Activated CD8-positive, alpha-beta memory T cell treated with anti-CD3 and anti-CD28 coated beads, Interleukin-2, amount 50 U/mL, for 24 hours (primary cell): ENCODE measurements around the gene CHSY3.

Experiments used
- DNase-seq: peaks from one replicate; pipeline ENCODE4 v3.0.0-alpha.2; 2020; ENCODE audit errors: extremely low read depth

Gene CHSY3

GRCh38 chr5:129945774-129946270, 41.6 kb downstream of the CHSY3 start:
- DNase-seq = no peak

- DNase-seq = no peak
Observed at GRCh38 chr5:129951039-129951438, 46.8 kb downstream of the CHSY3 start.

GRCh38 chr5:129958581-129958980, 54.3 kb downstream of the CHSY3 start:
- DNase-seq = no peak

- DNase-seq = no peak
Observed at GRCh38 chr5:129960831-129961230, 56.6 kb downstream of the CHSY3 start.

- no peak for DNase-seq
Observed at GRCh38 chr5:129962506-129962905, 58.2 kb downstream of the CHSY3 start.

GRCh38 chr5:129963359-129963758, 59.1 kb downstream of the CHSY3 start:
- no peak for DNase-seq

GRCh38 chr5:129966071-129966470, 61.8 kb downstream of the CHSY3 start:
- DNase-seq = no peak

- no peak for DNase-seq
Observed at GRCh38 chr5:129971714-129972113, 67.4 kb downstream of the CHSY3 start.

GRCh38 chr5:129972465-129973141, 68.3 kb downstream of the CHSY3 start:
- DNase-seq = no peak

GRCh38 chr5:129973716-129974426, 69.6 kb downstream of the CHSY3 start:
- no peak for DNase-seq

- DNase-seq = no peak
Observed at GRCh38 chr5:129977810-129978209, 73.5 kb downstream of the CHSY3 start.

GRCh38 chr5:129978270-129978669, 74.0 kb downstream of the CHSY3 start:
- DNase-seq = no peak

- DNase-seq = no peak
Observed at GRCh38 chr5:129988453-129988852, 84.2 kb downstream of the CHSY3 start.

GRCh38 chr5:129991780-129992179, 87.5 kb downstream of the CHSY3 start:
- no peak for DNase-seq

GRCh38 chr5:129996896-129997295, 92.6 kb downstream of the CHSY3 start:
- DNase-seq = no peak

GRCh38 chr5:130000460-130000859, 96.2 kb downstream of the CHSY3 start:
- no peak for DNase-seq

GRCh38 chr5:130002183-130002582, 97.9 kb downstream of the CHSY3 start:
- no peak for DNase-seq

- DNase-seq = no peak
Observed at GRCh38 chr5:130002876-130003275, 98.6 kb downstream of the CHSY3 start.

- DNase-seq = no peak
Observed at GRCh38 chr5:130011986-130012385, 107.7 kb downstream of the CHSY3 start.

- no peak for DNase-seq
Observed at GRCh38 chr5:130017173-130017572, 112.9 kb downstream of the CHSY3 start.

GRCh38 chr5:130018641-130019040, 114.4 kb downstream of the CHSY3 start:
- no peak for DNase-seq

GRCh38 chr5:130021000-130021399, 116.7 kb downstream of the CHSY3 start:
- no peak for DNase-seq

GRCh38 chr5:130021876-130022275, 117.6 kb downstream of the CHSY3 start:
- DNase-seq = no peak
